HCT116 (cell line): ENCODE data around the gene VAMP8. TPM values are rescaled to one million over a fixed set of nuclear protein-coding genes. Genes with fewer than 3 reads are reported as not detected.
A peak's percentile ranks its signal among the peaks of the same experiment; 100 is the strongest.

ENCODE experiments used
- ATAC-seq: fragments of 200-7000 bp; cut with Tn5 transposase; 2 replicates; pipeline ENCODE4 v1.9.1; 2020; ENCODE audit warnings: mild to moderate bottlenecking, moderate library complexity
- BruUV-seq: library from RNA; stranded (reverse); fragments of 400-500 nt; replicated peaks from 2 replicates; lab custom pipeline; 2021; lab: Mats Ljungman, UMichigan
- CTCF ChIA-PET: fragments of 300-600 bp; sonication (Branson Sonifier 250); formaldehyde crosslinking; loops from one replicate; lab custom pipeline; 2021; ENCODE audit warnings: antibody characterized with exemption; lab: Charles Lee
- POLR2A ChIA-PET: fragments of 300-600, 350-600 bp; sonication (Branson Sonifier 250); formaldehyde crosslinking; loops from one replicate; lab custom pipeline; 2021; ENCODE audit warnings: antibody characterized with exemption; lab: Charles Lee
- RAD21 ChIA-PET, 2 experiments: fragments of 300-600 bp; sonication (Branson Sonifier 250); formaldehyde crosslinking; loops; one replicate each; lab custom pipeline; 2023; ENCODE audit warnings: low total read pairs in 2 of 2; ENCODE audit not compliant: uncharacterized antibody in 2 of 2, unreplicated experiment in 2 of 2, low non-redundant PET in 1 of 2; lab: Charles Lee
- DNase-seq: peaks from one replicate; pipeline ENCODE4 v3.0.0-alpha.2; 2010; ENCODE audit warnings: low read depth, low spot score
- H2AFZ ChIP-seq: fragments of 200-600 bp; shearing (Covaris generic), sonication (generic); 2 replicates; pipeline ENCODE4 v1.6.1; 2017; ENCODE audit warnings: low read depth, mixed run types, mixed read lengths, antibody characterized with exemption, low read length; ENCODE audit not compliant: poor library complexity, severe bottlenecking
- H3K27ac ChIP-seq: 2 replicates; pipeline ENCODE4 v1.5.1; 2012; ENCODE audit warnings: low read depth, low read length
- H3K27me3 ChIP-seq: fragments of 200-600 bp; sonication (generic); 2 replicates; pipeline ENCODE4 v1.6.1; 2016; ENCODE audit warnings: mixed run types, low read length, mixed read lengths; ENCODE audit not compliant: insufficient read depth
- H3K36me3 ChIP-seq, 2 experiments: fragments of 200-500 bp in 1 of 2; fragments of 200-600 bp in 1 of 2; sonication (Bioruptor generic) in 1 of 2; sonication (generic) in 1 of 2; 2 replicates each; pipeline versions ENCODE4 v1.5.1 to v1.6.1; 2014 to 2016; ENCODE audit warnings: low read length in 2 of 2, inconsistent platforms in 1 of 2, mixed read lengths in 1 of 2, mixed run types in 1 of 2; ENCODE audit not compliant: insufficient read depth in 2 of 2, control insufficient read depth in 1 of 2
- H3K4me1 ChIP-seq, 2 experiments: fragments of 200-600 bp in 1 of 2; sonication (generic) in 1 of 2; 2 replicates each; pipeline versions ENCODE4 v1.5.1 to v1.6.1; 2012 to 2017; ENCODE audit warnings: low read length in 2 of 2, inconsistent platforms in 1 of 2, mild to moderate bottlenecking in 1 of 2, mixed read lengths in 1 of 2, mixed run types in 1 of 2, moderate library complexity in 1 of 2; ENCODE audit not compliant: insufficient read depth in 2 of 2, control insufficient read depth in 1 of 2
- H3K4me2 ChIP-seq: fragments of 200-600 bp; sonication (generic); 2 replicates; pipeline ENCODE4 v1.6.1; 2017; ENCODE audit warnings: mixed run types, low read length, mixed read lengths
- H3K4me3 ChIP-seq, 2 experiments: fragments of 200-600 bp in 1 of 2; sonication (generic) in 1 of 2; replicated peaks in 1 of 2; 2 replicates each; pipeline ENCODE4 v1.5.1; 2011 to 2016; ENCODE audit warnings: low read length in 2 of 2, control low read depth in 1 of 2, low read depth in 1 of 2, mild to moderate bottlenecking in 1 of 2, mixed read lengths in 1 of 2, mixed run types in 1 of 2
- H3K79me2 ChIP-seq: fragments of 200-600 bp; sonication (generic); 2 replicates; pipeline ENCODE4 v1.6.1; 2017; ENCODE audit warnings: mild to moderate bottlenecking, mixed run types, low read length, moderate library complexity, mixed read lengths; ENCODE audit not compliant: insufficient read depth
- H3K9ac ChIP-seq: fragments of 200-600 bp; sonication (generic); 2 replicates; pipeline ENCODE4 v1.6.1; 2016; ENCODE audit warnings: low read length, mixed read lengths
- H3K9me2 ChIP-seq: fragments of 200-600 bp; sonication (generic), shearing (Covaris generic); 2 replicates; pipeline ENCODE4 v1.6.1; 2017; ENCODE audit warnings: mixed run types, mild to moderate bottlenecking, moderate library complexity; ENCODE audit not compliant: insufficient read depth
- H3K9me3 ChIP-seq, 2 experiments: fragments of 200-500 bp in 1 of 2; fragments of 200-600 bp in 1 of 2; sonication (Bioruptor generic) in 1 of 2; sonication (generic) in 1 of 2; 2 replicates each; pipeline ENCODE4 v1.6.1; 2014 to 2017; ENCODE audit warnings: low read length in 2 of 2, mixed read lengths in 2 of 2, inconsistent platforms in 1 of 2, low read depth in 1 of 2, mild to moderate bottlenecking in 1 of 2, mixed run types in 1 of 2, moderate library complexity in 1 of 2; ENCODE audit not compliant: control insufficient read depth in 1 of 2, insufficient read depth in 1 of 2
- H4K20me1 ChIP-seq: fragments of 200-600 bp; sonication (generic), shearing (Covaris generic); 2 replicates; pipeline ENCODE4 v1.6.1; 2017; ENCODE audit warnings: mixed run types, mild to moderate bottlenecking, moderate library complexity; ENCODE audit not compliant: insufficient read depth
- CEBPB ChIP-seq: IDR thresholded peaks from 2 replicates; pipeline ENCODE4 v1.6.1; 2012; ENCODE audit warnings: low read depth
- ELF1 ChIP-seq: IDR thresholded peaks from 2 replicates; pipeline ENCODE4 v1.6.1; 2012; ENCODE audit warnings: low read depth, borderline replicate concordance
- EZH2 ChIP-seq: fragments of 200-600 bp; sonication (generic); IDR thresholded peaks from 2 replicates; pipeline ENCODE4 v1.6.1; 2017; ENCODE audit warnings: antibody characterized with exemption, mixed run types
- POLR2A ChIP-seq: IDR thresholded peaks from 2 replicates; pipeline ENCODE4 v1.7.0; 2011; ENCODE audit warnings: borderline replicate concordance; ENCODE audit not compliant: insufficient read depth, insufficient read length; ENCODE audit errors: extremely low read depth
- POLR2AphosphoS5 ChIP-seq: IDR thresholded peaks from 2 replicates; pipeline ENCODE4 v1.6.1; 2011; ENCODE audit warnings: mild to moderate bottlenecking, low read depth, low read length, moderate library complexity
- RAD21 ChIP-seq: IDR thresholded peaks from 2 replicates; pipeline ENCODE4 v1.6.1; 2012; ENCODE audit warnings: low read depth, mild to moderate bottlenecking
- SIN3A ChIP-seq: IDR thresholded peaks from 2 replicates; pipeline ENCODE4 v1.6.1; 2012; ENCODE audit warnings: low read depth
- SP1 ChIP-seq: IDR thresholded peaks from 2 replicates; pipeline ENCODE4 v1.6.1; 2012; ENCODE audit warnings: low read depth
- TCF7L2 ChIP-seq: IDR thresholded peaks from 2 replicates; pipeline ENCODE4 v1.7.0; 2011; ENCODE audit warnings: borderline replicate concordance, inconsistent platforms; ENCODE audit not compliant: insufficient read depth, insufficient read length; ENCODE audit errors: extremely low read depth
- ZNF274 ChIP-seq: fragments of 200-500 bp; sonication (Bioruptor generic); IDR thresholded peaks from 2 replicates; pipeline ENCODE4 v1.6.1; 2014; ENCODE audit warnings: mild to moderate bottlenecking, low read depth, low read length, inconsistent platforms
- intact Hi-C: fragments of 100-400 bp; cut with micrococcal nuclease; formaldehyde crosslinking; loops from 2 replicates; pipeline ENCODE4 v1.10.0; 2022
- total RNA-seq: library from RNA; stranded (reverse); gene quantifications from one replicate; pipeline ENCODE4 v1.2.1, GENCODE V29; 2021; ENCODE audit not compliant: unreplicated experiment
- TF ChIP-seq, protein P1 (sequence below), 3 experiments: fragments of 200-600 bp in 1 of 3; sonication (generic) in 1 of 3; IDR thresholded peaks in 2 of 3; conservative IDR thresholded peaks in 1 of 3; 2 replicates each; pipeline ENCODE4 v1.5.1; 2012 to 2017; ENCODE audit warnings: low read depth in 2 of 3, low read length in 2 of 3, antibody characterized with exemption in 1 of 3, borderline replicate concordance in 1 of 3, control low read depth in 1 of 3, mild to moderate bottlenecking in 1 of 3, mixed read lengths in 1 of 3, mixed run types in 1 of 3, moderate library complexity in 1 of 3; ENCODE audit not compliant: insufficient read depth in 1 of 3
- TF ChIP-seq, protein P2 (sequence below): IDR thresholded peaks from 2 replicates; pipeline ENCODE4 v1.6.1; 2012; ENCODE audit warnings: low read depth

Gene VAMP8
- total RNA-seq, 1 experiment from 2014 or later = 52.6 TPM

DNA sequence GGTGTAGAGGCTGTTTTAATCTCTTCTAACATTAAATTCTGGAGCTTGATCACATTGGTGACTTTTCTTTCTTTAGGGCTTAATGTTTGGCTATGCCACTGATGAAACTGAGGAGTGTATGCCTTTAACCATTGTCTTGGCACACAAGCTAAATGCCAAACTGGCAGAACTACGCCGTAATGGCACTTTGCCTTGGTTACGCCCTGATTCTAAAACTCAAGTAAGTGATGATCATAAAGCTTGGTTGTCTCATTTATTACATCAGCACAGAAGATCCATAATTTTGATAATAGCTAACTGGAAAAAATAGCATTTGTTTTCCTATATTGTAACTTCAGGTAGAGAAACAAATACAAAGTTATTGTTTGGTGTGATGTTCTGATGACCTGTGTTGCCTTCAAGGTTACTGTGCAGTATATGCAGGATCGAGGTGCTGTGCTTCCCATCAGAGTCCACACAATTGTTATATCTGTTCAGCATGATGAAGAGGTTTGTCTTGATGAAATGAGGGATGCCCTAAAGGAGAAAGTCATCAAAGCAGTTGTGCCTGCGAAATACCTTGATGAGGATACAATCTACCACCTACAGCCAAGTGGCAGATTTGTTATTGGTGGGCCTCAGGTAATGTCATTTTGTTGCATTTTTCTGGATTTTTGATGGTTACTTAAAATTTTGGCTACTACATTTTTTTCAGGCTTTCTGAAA lies 35.5 kb upstream of the VAMP8 start:
- no TSS peak for BruUV-seq
- ATAC-seq (no peak), DNase-seq (no peak)
- Histone ChIP-seq H3K27me3 (no peaks in the 10 kb centered on the region), H2AFZ (no peak overlapping the region), H3K9me2 (no peaks in the 10 kb centered on the region), H3K27ac (peak overlapping the region; percentile 99; the same call in 1 of the 2 replicates), H3K4me2 (peak overlapping the region; percentile 75), H3K4me3 (peak overlapping the region in 1 of 2 experiments; percentile 84; a peak in 2 of 4 replicates), H3K9me3 (no peaks in the 10 kb centered on the region), H4K20me1 (peaks cover 42% of the 10 kb centered on the region), H3K36me3 (peaks cover 39 to 57% of the 10 kb centered on the region in 2 experiments), H3K4me1 (peaks cover 14 to 47% of the 10 kb centered on the region in 2 experiments; a peak in 3 of 4 replicates), H3K79me2 (peaks cover 63% of the 10 kb centered on the region), H3K9ac (0 out of 2 replicates have a peak overlapping the region, but pooled peaks have one; percentile 94)
- ChIA-PET RAD21 (no interaction called here), POLR2A (interaction anchor here (0.6 to 15.3 kb wide), 6 partner anchors 11 to 118 kb away, joined by 3 to 236 read pairs (median 20); partner anchors contain the start of gene SH2D6), CTCF (interaction anchor here (1.5 kb wide), 1 partner anchor 10 kb away, joined by 4 read pairs; no protein-coding TSS in a partner anchor)
- intact Hi-C loops = no loop called here
- TF ChIP-seq SIN3A (no peak), CEBPB (no peak), POLR2AphosphoS5 (no peak; the same call in 1 of the 2 replicates), SP1 (no peak)

DNA sequence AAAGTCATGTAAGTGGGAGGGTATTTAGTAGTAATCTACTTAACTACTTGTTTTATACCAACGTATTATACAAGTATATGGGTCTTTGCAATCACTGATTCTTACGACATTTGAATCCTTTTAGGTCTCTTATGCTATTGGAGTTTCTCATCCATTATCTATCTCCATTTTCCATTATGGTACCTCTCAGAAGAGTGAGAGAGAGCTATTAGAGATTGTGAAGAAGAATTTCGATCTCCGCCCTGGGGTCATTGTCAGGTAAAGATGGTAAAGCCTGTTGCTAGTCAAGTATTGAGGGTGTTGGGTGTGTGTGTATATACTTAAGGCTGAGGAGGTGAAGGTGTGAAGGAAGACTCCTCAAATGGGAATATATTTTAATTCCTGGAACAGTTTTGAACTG lies 34.6 kb upstream of the VAMP8 start:
- RAD21 ChIA-PET = no interaction called here
- CTCF ChIA-PET = no interaction called here
- Histone ChIP-seq H2AFZ (no peak overlapping the region), H3K4me1 (peaks cover 6 to 38% of the 10 kb centered on the region in 2 experiments; a peak in 3 of 4 replicates), H4K20me1 (peaks cover 42% of the 10 kb centered on the region), H3K9me3 (no peaks in the 10 kb centered on the region), H3K9me2 (no peaks in the 10 kb centered on the region), H3K27ac (peak overlapping the region; percentile 10; the same call in 1 of the 2 replicates), H3K79me2 (peaks cover 54% of the 10 kb centered on the region), H3K4me2 (no peak overlapping the region), H3K36me3 (peaks cover 39 to 57% of the 10 kb centered on the region in 2 experiments), H3K4me3 (no peak overlapping the region), H3K27me3 (no peaks in the 10 kb centered on the region), H3K9ac (no peak overlapping the region)
- intact Hi-C loops = no loop called here
- no peak for ATAC-seq
- BruUV-seq = no TSS peak
- POLR2A ChIA-PET = interaction anchor here (1.1 to 15.3 kb wide), 2 partner anchors 52 to 119 kb away, joined by 3 to 236 read pairs; partner anchors contain the start of gene SH2D6
- DNase-seq = no peak
- TF ChIP-seq TCF7L2 (no peak), ELF1 (no peak), POLR2AphosphoS5 (no peak), ZNF274 (no peak), CEBPB (no peak), SP1 (no peak), POLR2A (no peak), EZH2 (no peak), RAD21 (no peak)
- TF ChIP-seq, protein P1, sequence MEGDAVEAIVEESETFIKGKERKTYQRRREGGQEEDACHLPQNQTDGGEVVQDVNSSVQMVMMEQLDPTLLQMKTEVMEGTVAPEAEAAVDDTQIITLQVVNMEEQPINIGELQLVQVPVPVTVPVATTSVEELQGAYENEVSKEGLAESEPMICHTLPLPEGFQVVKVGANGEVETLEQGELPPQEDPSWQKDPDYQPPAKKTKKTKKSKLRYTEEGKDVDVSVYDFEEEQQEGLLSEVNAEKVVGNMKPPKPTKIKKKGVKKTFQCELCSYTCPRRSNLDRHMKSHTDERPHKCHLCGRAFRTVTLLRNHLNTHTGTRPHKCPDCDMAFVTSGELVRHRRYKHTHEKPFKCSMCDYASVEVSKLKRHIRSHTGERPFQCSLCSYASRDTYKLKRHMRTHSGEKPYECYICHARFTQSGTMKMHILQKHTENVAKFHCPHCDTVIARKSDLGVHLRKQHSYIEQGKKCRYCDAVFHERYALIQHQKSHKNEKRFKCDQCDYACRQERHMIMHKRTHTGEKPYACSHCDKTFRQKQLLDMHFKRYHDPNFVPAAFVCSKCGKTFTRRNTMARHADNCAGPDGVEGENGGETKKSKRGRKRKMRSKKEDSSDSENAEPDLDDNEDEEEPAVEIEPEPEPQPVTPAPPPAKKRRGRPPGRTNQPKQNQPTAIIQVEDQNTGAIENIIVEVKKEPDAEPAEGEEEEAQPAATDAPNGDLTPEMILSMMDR (IDR thresholded peaks at IDR 0.05 in 2 of 3, conservative IDR thresholded peaks at IDR 0.05 in 1 of 3; ENCODE audit: borderline replicate concordance in 1 of 3, insufficient read depth in 1 of 3, low read depth in 2 of 3, low read length in 2 of 3) = no peak
- TF ChIP-seq, protein P2, sequence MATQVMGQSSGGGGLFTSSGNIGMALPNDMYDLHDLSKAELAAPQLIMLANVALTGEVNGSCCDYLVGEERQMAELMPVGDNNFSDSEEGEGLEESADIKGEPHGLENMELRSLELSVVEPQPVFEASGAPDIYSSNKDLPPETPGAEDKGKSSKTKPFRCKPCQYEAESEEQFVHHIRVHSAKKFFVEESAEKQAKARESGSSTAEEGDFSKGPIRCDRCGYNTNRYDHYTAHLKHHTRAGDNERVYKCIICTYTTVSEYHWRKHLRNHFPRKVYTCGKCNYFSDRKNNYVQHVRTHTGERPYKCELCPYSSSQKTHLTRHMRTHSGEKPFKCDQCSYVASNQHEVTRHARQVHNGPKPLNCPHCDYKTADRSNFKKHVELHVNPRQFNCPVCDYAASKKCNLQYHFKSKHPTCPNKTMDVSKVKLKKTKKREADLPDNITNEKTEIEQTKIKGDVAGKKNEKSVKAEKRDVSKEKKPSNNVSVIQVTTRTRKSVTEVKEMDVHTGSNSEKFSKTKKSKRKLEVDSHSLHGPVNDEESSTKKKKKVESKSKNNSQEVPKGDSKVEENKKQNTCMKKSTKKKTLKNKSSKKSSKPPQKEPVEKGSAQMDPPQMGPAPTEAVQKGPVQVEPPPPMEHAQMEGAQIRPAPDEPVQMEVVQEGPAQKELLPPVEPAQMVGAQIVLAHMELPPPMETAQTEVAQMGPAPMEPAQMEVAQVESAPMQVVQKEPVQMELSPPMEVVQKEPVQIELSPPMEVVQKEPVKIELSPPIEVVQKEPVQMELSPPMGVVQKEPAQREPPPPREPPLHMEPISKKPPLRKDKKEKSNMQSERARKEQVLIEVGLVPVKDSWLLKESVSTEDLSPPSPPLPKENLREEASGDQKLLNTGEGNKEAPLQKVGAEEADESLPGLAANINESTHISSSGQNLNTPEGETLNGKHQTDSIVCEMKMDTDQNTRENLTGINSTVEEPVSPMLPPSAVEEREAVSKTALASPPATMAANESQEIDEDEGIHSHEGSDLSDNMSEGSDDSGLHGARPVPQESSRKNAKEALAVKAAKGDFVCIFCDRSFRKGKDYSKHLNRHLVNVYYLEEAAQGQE = no peak
